ENCODE measurements around the gene BMX.

DNA sequence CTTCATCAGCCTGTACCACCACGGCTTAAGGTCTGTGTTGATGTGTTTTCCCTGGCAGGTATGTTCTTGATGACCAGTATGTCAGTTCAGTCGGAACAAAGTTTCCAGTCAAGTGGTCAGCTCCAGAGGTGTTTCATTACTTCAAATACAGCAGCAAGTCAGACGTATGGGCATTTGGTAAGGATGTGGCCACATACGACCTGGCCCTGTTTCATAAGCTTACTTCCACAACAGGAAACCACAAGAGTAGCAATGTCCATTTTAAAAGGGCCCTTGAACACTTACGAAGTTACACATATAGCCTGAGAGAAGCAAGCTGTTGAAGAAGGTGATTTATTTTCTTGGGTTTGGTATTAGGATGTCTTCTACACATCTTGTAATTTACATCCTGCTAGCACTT, 46.1 kb downstream of the BMX start:
- TF ChIP-seq ZNF565 (CRISPR knock-in tag; conservative IDR thresholded peaks at IDR 0.05; ENCODE audit: low read depth) = no peak
- TF ChIP-seq, protein P1, sequence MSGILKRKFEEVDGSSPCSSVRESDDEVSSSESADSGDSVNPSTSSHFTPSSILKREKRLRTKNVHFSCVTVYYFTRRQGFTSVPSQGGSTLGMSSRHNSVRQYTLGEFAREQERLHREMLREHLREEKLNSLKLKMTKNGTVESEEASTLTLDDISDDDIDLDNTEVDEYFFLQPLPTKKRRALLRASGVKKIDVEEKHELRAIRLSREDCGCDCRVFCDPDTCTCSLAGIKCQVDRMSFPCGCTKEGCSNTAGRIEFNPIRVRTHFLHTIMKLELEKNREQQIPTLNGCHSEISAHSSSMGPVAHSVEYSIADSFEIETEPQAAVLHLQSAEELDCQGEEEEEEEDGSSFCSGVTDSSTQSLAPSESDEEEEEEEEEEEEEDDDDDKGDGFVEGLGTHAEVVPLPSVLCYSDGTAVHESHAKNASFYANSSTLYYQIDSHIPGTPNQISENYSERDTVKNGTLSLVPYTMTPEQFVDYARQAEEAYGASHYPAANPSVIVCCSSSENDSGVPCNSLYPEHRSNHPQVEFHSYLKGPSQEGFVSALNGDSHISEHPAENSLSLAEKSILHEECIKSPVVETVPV (CRISPR knock-in tag; IDR thresholded peaks at IDR 0.05) = no peak
- no peak for TF ChIP-seq PPARA (CRISPR knock-in tag; IDR thresholded peaks at IDR 0.05; ENCODE audit: borderline replicate concordance)
- TF ChIP-seq, protein P2, sequence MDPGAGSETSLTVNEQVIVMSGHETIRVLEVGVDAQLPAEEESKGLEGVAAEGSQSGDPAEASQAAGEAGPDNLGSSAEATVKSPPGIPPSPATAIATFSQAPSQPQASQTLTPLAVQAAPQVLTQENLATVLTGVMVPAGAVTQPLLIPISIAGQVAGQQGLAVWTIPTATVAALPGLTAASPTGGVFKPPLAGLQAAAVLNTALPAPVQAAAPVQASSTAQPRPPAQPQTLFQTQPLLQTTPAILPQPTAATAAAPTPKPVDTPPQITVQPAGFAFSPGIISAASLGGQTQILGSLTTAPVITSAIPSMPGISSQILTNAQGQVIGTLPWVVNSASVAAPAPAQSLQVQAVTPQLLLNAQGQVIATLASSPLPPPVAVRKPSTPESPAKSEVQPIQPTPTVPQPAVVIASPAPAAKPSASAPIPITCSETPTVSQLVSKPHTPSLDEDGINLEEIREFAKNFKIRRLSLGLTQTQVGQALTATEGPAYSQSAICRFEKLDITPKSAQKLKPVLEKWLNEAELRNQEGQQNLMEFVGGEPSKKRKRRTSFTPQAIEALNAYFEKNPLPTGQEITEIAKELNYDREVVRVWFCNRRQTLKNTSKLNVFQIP (CRISPR knock-in tag; IDR thresholded peaks at IDR 0.05; ENCODE audit: borderline replicate concordance, low read depth) = no peak
- TF ChIP-seq ISL1 (CRISPR knock-in tag; IDR thresholded peaks at IDR 0.05) = no peak
- TF ChIP-seq, protein P3, sequence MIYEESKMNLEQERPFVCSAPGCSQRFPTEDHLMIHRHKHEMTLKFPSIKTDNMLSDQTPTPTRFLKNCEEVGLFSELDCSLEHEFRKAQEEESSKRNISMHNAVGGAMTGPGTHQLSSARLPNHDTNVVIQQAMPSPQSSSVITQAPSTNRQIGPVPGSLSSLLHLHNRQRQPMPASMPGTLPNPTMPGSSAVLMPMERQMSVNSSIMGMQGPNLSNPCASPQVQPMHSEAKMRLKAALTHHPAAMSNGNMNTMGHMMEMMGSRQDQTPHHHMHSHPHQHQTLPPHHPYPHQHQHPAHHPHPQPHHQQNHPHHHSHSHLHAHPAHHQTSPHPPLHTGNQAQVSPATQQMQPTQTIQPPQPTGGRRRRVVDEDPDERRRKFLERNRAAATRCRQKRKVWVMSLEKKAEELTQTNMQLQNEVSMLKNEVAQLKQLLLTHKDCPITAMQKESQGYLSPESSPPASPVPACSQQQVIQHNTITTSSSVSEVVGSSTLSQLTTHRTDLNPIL (CRISPR knock-in tag; IDR thresholded peaks at IDR 0.05; ENCODE audit: low read depth) = no peak
- TF ChIP-seq ZNF70 (CRISPR knock-in tag; IDR thresholded peaks at IDR 0.05) = no peak

Data from SK-N-SH treated with all-trans-retinoic acid at 6 μM for 48 hours (cell line).